NCI-H82 (cell line): ENCODE data around the gene DYRK1A.
"Not testable (repeated sequence)": the region's sequence is repeated elsewhere in the genome, so short reads cannot be mapped to it uniquely, and the experiment has no call there.

Experiments used
- DNase-seq: peaks from one replicate; lab custom pipeline; 2025; lab: John Stamatoyannopoulos, UW

Gene DYRK1A

GRCh38 chr21:37483776-37484175 is 117.2 kb downstream of the DYRK1A start:
- DNase-seq: no peak

GRCh38 chr21:37484535-37485474 is 118.2 kb downstream of the DYRK1A start:
- DNase-seq: no peak

- DNase-seq: no peak
Observed at GRCh38 chr21:37489553-37489952, 123.0 kb downstream of the DYRK1A start.

- no peak for DNase-seq
Observed at GRCh38 chr21:37490084-37490483, 123.5 kb downstream of the DYRK1A start.

- no peak for DNase-seq
Observed at GRCh38 chr21:37496972-37497371, 130.4 kb downstream of the DYRK1A start.

GRCh38 chr21:37498664-37499063 is 132.1 kb downstream of the DYRK1A start:
- DNase-seq: no peak

GRCh38 chr21:37502947-37503346 is 136.4 kb downstream of the DYRK1A start:
- DNase-seq: no peak

- DNase-seq: no peak
Observed at GRCh38 chr21:37503848-37504467, 137.4 kb downstream of the DYRK1A start.

- no peak for DNase-seq
Observed at GRCh38 chr21:37505963-37506362, 139.4 kb downstream of the DYRK1A start.

- DNase-seq: no peak
Observed at GRCh38 chr21:37507716-37508115, 141.1 kb downstream of the DYRK1A start.

- DNase-seq: no peak
Observed at GRCh38 chr21:37508341-37508740, 141.8 kb downstream of the DYRK1A start.

GRCh38 chr21:37509802-37510393 is 143.3 kb downstream of the DYRK1A start:
- DNase-seq: no peak

- no peak for DNase-seq
Observed at GRCh38 chr21:37511848-37512247, 145.3 kb downstream of the DYRK1A start.

- no peak for DNase-seq
Observed at GRCh38 chr21:37513383-37513782, 146.8 kb downstream of the DYRK1A start.

GRCh38 chr21:37514038-37514667 is 147.6 kb downstream of the DYRK1A start:
- no peak for DNase-seq

GRCh38 chr21:37516998-37517397 is 150.4 kb downstream of the DYRK1A start:
- DNase-seq: no peak

GRCh38 chr21:37520801-37521200 is 154.2 kb downstream of the DYRK1A start:
- no peak for DNase-seq

- DNase-seq: no peak
Observed at GRCh38 chr21:37521658-37522057, 155.1 kb downstream of the DYRK1A start.

- DNase-seq: no peak
Observed at GRCh38 chr21:37522641-37523295, 156.2 kb downstream of the DYRK1A start.

- DNase-seq: not testable (repeated sequence)
Observed at GRCh38 chr21:37524944-37525343, 158.4 kb downstream of the DYRK1A start.

GRCh38 chr21:37525810-37526209 is 159.2 kb downstream of the DYRK1A start:
- DNase-seq: no peak

GRCh38 chr21:37527103-37527502 is 160.5 kb downstream of the DYRK1A start:
- no peak for DNase-seq
